GM12891 (cell line): ENCODE measurements around the gene MYOZ2.

ENCODE experiments used
- DNase-seq: peaks from one replicate; pipeline ENCODE4 v3.0.0; 2011; ENCODE audit warnings: low spot score; ENCODE audit not compliant: insufficient read length
- FAIRE-seq: peaks from 2 replicates; lab custom pipeline; 2011; peaks lifted over from hg19 to GRCh38; lab: Jason Lieb, UNC
- PAX5 ChIP-seq: IDR thresholded peaks from 2 replicates; pipeline ENCODE4 v1.6.1; 2011; ENCODE audit warnings: low read length, moderate library complexity, mild to moderate bottlenecking; ENCODE audit not compliant: insufficient read depth, severe bottlenecking
- POLR2A ChIP-seq: IDR thresholded peaks from 2 replicates; pipeline ENCODE4 v1.6.1; 2011; ENCODE audit warnings: low read depth, low read length, control low read depth
- POLR2AphosphoS5 ChIP-seq: IDR thresholded peaks from 2 replicates; pipeline ENCODE4 v1.6.1; 2011; ENCODE audit warnings: low read depth, low read length, control low read depth
- POU2F2 ChIP-seq: IDR thresholded peaks from 2 replicates; pipeline ENCODE4 v1.6.1; 2011; ENCODE audit warnings: low read depth, mild to moderate bottlenecking, control low read depth, low read length, moderate library complexity
- SPI1 ChIP-seq: IDR thresholded peaks from 2 replicates; pipeline ENCODE4 v1.6.1; 2011; ENCODE audit warnings: low read depth, low read length, control low read depth
- TAF1 ChIP-seq: IDR thresholded peaks from 2 replicates; pipeline ENCODE4 v1.6.1; 2011; ENCODE audit warnings: low read depth, low read length, control low read depth

MYOZ2 gene

DNA sequence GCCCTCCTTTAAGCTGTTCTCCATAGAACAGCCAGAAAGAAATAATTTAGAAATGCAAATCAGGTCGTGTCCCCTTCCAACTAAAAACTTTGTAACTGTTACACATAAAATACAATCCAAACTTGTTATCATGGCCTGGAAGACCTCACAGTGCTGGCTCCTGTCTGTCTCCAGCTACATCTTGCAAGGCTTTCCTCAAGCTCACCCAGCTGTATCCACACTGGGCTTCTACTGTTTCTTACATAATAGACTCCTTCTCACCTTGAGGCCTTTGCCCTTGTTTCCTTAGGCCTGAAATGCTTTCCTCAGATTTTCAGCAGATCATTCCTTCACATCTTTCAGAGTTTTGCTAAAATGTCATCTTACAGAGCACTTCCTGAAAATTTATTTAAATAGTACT is 43.4 kb downstream of the MYOZ2 start:
- no peak for DNase-seq
- no peak for TF ChIP-seq SPI1
- no peak for TF ChIP-seq POU2F2
- TF ChIP-seq POLR2A: no peak
- TF ChIP-seq POLR2AphosphoS5: no peak
- TF ChIP-seq PAX5: no peak
- no peak for TF ChIP-seq TAF1
- FAIRE-seq: no peak

DNA sequence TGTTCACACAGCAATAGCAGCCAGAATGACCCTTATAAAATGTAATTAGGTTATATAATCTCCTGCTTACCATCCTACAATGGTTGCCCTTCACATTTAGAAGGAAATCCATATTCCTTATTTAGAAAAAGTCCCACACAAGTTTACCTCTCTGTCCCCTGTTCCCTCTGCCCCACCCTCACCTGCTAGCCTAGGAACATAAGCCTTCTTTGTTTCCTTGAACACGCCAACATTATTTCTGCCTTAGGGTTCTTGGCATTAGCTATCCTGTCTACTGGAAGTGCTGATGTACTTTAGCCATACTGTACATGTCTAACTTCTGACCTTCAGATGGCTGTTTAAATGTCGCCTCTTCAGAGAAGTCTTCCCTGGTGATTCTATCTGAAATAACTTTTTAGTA is 48.5 kb downstream of the MYOZ2 start:
- DNase-seq (no peak), FAIRE-seq (no peak)
- no peak for TF ChIP-seq POLR2AphosphoS5
- TF ChIP-seq POU2F2: no peak

DNA sequence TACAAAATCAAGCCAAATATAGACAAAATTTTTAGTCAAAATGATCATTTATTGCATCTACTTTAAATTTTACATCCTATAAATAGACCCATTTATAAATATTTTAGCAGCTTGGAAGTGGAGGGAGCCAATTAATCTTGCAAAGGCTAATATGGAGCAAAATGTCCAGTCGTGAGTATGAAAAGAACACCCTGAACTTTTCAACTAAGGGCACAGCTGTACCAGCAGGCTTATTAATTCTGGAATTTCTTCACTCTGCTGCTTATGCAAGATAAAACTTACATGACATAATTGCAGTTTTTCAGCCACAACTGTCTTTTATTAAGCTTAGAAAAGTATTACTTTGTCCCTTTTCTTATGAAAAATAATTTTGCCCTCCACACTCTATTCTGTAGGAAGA is 54.0 kb downstream of the MYOZ2 start:
- FAIRE-seq (no peak), DNase-seq (no peak)
- no peak for TF ChIP-seq POU2F2
- no peak for TF ChIP-seq SPI1
- TF ChIP-seq PAX5: no peak
- no peak for TF ChIP-seq POLR2A

DNA sequence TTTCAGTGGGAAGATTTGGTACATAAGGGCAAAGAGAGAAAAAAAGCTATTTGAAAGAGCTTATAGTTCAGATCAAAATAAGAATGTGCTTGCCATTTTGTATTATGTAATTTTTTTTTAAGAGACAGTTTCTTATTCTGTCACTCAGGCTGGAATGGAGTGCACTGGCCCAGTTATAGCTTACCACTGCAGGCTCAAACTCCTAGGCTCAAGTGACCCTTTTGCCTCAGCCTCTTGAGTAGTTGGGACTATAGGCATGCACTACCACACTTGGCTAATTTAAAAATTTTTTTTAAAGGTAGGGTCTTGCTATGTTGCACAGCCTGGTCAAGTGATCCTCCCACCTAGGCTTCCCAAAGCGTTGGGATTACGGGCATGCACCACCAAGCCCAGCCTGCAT is 54.7 kb downstream of the MYOZ2 start:
- no peak for TF ChIP-seq POLR2AphosphoS5
- TF ChIP-seq POLR2A: no peak
- TF ChIP-seq PAX5: no peak
- TF ChIP-seq SPI1: no peak
- no peak for TF ChIP-seq TAF1
- no peak for TF ChIP-seq POU2F2
- DNase-seq: no peak
- FAIRE-seq: no peak

DNA sequence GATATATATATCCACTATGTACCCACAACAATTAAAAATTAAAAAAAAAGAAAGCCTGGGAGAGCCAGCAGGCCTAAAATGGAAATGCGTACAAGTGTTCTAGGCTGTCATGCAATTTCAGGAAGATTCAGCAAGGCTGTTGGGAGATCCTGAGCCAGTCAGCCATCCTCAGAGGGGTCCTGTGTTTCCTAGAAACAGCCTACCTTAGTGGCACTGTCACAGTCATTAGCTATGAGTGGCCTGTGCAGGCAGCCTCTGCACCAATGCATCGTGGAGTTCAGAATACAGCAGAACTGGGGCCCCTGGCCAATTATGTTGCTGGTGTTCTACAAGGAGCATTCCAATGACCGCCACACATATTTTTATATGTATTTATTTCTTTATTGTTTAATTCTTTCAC is 55.9 kb downstream of the MYOZ2 start:
- no peak for TF ChIP-seq SPI1
- TF ChIP-seq PAX5: no peak
- TF ChIP-seq TAF1: no peak
- no peak for TF ChIP-seq POU2F2
- no peak for TF ChIP-seq POLR2AphosphoS5
- TF ChIP-seq POLR2A: no peak
- no peak for DNase-seq
- no peak for FAIRE-seq

DNA sequence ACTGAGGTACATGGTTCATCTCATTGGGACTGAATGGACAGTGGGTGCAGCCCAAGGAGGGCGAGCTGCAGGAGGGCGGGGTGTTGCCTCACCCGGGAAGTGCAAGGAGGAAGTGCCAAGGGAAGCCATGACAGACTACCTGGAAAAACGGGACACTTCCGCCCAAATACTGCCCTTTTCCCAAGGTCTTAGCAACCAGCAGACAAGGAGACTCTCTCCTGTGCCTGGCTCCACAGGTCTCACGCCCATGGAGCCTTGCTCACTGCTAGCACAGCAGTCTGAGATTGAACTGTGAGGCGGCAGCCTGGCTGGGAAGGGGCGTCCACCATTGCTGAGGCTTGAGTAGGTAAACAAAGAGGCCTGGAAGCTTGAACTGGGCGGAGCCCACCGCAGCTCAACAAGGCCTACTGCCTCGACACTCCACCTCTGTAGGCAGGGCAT is 62.2 kb downstream of the MYOZ2 start:
- TF ChIP-seq TAF1: no peak
- TF ChIP-seq PAX5: no peak
- TF ChIP-seq POU2F2: no peak
- no peak for TF ChIP-seq SPI1
- TF ChIP-seq POLR2AphosphoS5: no peak
- TF ChIP-seq POLR2A: no peak
- DNase-seq (no peak), FAIRE-seq (no peak)

DNA sequence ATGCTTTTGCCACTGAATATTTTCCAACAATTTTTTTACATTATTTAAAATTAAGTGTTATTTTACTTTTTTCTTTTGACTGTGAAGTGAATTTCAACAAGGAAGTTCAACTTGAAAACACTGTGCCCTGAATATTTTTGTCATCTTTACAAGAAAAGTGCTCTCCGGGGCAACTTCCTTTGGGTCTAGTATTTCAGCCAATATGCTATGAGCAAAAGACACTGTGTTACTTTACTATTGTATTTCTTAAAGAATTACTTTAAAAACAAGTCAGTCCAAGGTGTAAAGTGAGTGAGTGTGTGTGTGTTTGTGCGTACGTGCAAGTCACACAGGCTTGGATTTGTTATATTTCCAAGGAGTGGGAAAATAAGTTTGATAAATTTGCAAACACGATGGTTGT is 69.3 kb downstream of the MYOZ2 start:
- TF ChIP-seq POU2F2 (no peak), TAF1 (no peak), PAX5 (no peak), POLR2A (no peak), SPI1 (no peak), POLR2AphosphoS5 (no peak)
- no peak for DNase-seq
- FAIRE-seq: no peak

DNA sequence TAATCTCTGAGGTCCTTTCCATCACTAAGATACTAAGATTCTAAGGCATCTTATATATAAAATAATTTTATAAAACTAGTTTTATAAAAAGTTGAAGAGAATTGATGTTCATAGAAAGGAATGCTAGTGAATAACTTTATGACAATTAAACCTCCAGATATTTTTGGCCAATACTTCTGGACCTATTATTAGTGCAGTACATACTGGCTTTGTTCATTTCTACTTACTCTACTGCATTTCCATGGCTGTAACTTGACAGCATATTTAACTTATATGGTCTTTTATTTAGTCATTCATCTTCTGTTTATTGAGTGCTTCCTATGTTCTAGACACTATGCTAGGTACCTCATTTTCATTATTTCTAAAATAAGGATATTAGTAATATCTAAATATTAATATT is 70.1 kb downstream of the MYOZ2 start:
- FAIRE-seq (no peak), DNase-seq (no peak)
- TF ChIP-seq POU2F2 (no peak), POLR2A (no peak), PAX5 (no peak), TAF1 (no peak), SPI1 (no peak), POLR2AphosphoS5 (no peak)

DNA sequence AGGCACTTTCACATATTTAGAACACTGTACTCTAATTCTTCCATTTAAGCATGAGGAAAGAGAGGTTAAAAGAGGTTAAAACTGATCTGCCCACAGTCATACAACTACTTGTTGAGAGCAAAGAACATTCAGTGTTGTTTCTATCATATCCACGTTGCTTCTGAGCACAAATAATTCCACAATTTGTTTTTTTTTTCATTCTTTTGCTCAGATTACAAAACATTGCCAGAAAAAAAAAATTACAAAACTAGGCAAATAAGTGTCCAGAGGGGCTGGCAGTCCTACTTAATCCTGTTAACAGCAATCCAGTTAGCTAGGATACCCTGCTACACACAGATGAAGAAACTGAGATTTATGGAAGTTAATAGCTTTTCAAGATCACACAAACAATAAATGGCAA is 70.5 kb downstream of the MYOZ2 start:
- FAIRE-seq: no peak
- no peak for DNase-seq
- no peak for TF ChIP-seq TAF1
- no peak for TF ChIP-seq POU2F2
- TF ChIP-seq PAX5: no peak
- no peak for TF ChIP-seq POLR2AphosphoS5
- TF ChIP-seq POLR2A: no peak
- no peak for TF ChIP-seq SPI1

DNA sequence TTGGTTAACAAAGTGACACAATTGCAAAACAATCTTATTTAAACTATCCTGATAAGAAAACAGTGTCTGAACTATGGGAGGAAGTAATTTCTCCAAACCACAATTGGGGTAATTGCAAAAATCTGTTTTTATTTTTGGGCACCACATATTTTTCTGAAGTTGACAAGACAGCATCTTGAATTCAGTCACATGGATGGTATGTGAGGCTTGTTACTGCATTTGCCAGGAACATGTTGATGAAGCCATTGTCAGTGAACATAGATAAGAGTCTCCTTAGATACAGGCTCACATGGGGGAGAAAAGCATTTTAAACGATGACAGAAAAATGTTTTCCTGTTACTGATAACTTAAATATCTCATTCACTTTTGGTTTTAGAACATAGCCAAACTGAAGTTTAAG is 71.4 kb downstream of the MYOZ2 start:
- FAIRE-seq (no peak), DNase-seq (no peak)
- TF ChIP-seq POU2F2: no peak
- no peak for TF ChIP-seq POLR2A
- no peak for TF ChIP-seq TAF1
- TF ChIP-seq SPI1: no peak
- no peak for TF ChIP-seq PAX5
- no peak for TF ChIP-seq POLR2AphosphoS5
